GM20431 (cell line): ENCODE measurements around the gene XPC.

Source experiments
- in situ Hi-C: fragments of 300-500 bp; cut with MseI, MboI; formaldehyde crosslinking; loops from one replicate; pipeline ENCODE4 v1.15.0; 2020; ENCODE audit warnings: low sequenced_read_pairs; ENCODE audit not compliant: unreplicated experiment

The XPC gene

GRCh38 chr3:14208977-14209394, 30.6 kb upstream of the XPC start:
- in situ Hi-C loops: no loop called here

- in situ Hi-C loops: no loop called here
Measured at GRCh38 chr3:14208168-14208567, 29.8 kb upstream of the XPC start.

- in situ Hi-C loops: no loop called here
Measured at GRCh38 chr3:14206548-14207177, 28.3 kb upstream of the XPC start.

GRCh38 chr3:14204515-14205284, 26.3 kb upstream of the XPC start:
- in situ Hi-C loops: no loop called here

- in situ Hi-C loops: no loop called here
Measured at GRCh38 chr3:14203521-14204079, 25.2 kb upstream of the XPC start.

- in situ Hi-C loops: no loop called here
Measured at GRCh38 chr3:14202874-14203520, 24.6 kb upstream of the XPC start.

- in situ Hi-C loops: no loop called here
Measured at GRCh38 chr3:14201940-14202684, 23.7 kb upstream of the XPC start.

- in situ Hi-C loops: no loop called here
Measured at GRCh38 chr3:14200841-14201240, 22.4 kb upstream of the XPC start.

- in situ Hi-C loops: no loop called here
Measured at GRCh38 chr3:14200276-14200675, 21.9 kb upstream of the XPC start.

- in situ Hi-C loops: loop anchor here (10.0 kb wide), 1 partner anchor 55 kb away; no protein-coding TSS in a partner anchor
Measured at GRCh38 chr3:14199641-14200040, 21.2 kb upstream of the XPC start.

- in situ Hi-C loops: loop anchor here (10.0 kb wide), 1 partner anchor 60 kb away; no protein-coding TSS in a partner anchor
Measured at GRCh38 chr3:14194865-14195264, 16.5 kb upstream of the XPC start.

- in situ Hi-C loops: no loop called here
Measured at GRCh38 chr3:14188041-14188754, 9.8 kb upstream of the XPC start.

- in situ Hi-C loops: no loop called here
Measured at GRCh38 chr3:14186854-14187458, 8.6 kb upstream of the XPC start.

- in situ Hi-C loops: no loop called here
Measured at GRCh38 chr3:14183015-14183577, 4.7 kb upstream of the XPC start.

GRCh38 chr3:14181253-14181652, 2.9 kb upstream of the XPC start:
- in situ Hi-C loops: no loop called here

- in situ Hi-C loops: no loop called here
Measured at GRCh38 chr3:14179795-14180194, 1.4 kb upstream of the XPC start.

GRCh38 chr3:14179114-14179465, 689 bp upstream of the XPC start:
- in situ Hi-C loops: no loop called here

GRCh38 chr3:14177580-14178246, 688 bp downstream of the XPC start:
- in situ Hi-C loops: no loop called here
